Fibroblast of the aortic adventitia (primary cell): Measurements from ENCODE around the gene TDRD1. TPM values are rescaled to one million over a fixed set of nuclear protein-coding genes. Genes with fewer than 3 reads are reported as not detected.

Experiments used
- DNase-seq: peaks from one replicate; pipeline ENCODE4 v3.0.0-alpha.2; 2010; ENCODE audit warnings: low read depth
- H3K4me3 ChIP-seq: 2 replicates; pipeline ENCODE4 v1.5.1; 2011; ENCODE audit warnings: low read depth, mild to moderate bottlenecking, control low read depth, low read length, moderate library complexity
- CTCF ChIP-seq: IDR thresholded peaks from 2 replicates; pipeline ENCODE4 v1.5.1; 2011; ENCODE audit warnings: mild to moderate bottlenecking, low read length, control low read depth, inconsistent platforms; ENCODE audit not compliant: insufficient read depth
- total RNA-seq: library from RNA; depleted of rRNA; stranded (reverse); fragments of >200 nt; gene quantifications from 2 replicates; pipeline ENCODE4 v1.2.3, GENCODE V29; 2012; ENCODE audit warnings: low replicate concordance

The TDRD1 gene
- total RNA-seq, 1 donor = 0.45 TPM

DNA sequence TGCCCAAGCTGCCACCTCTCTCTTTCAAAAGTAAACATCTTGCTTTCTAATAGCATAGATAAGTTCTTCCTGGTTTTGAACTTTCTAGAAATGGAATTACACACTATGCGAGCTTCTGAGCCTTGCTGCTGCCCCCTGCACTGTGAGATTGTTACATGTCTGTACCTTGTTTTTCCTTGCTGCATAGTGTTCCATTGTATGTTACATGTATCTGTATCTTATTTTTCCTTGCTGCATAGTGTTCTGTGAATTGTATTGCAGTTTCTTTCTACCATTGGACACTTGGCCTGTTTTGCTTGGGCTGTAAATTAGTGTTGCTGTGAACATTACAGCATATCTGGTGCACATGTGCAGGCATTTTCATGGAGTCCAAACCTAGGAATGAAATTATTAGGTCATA, 35.9 kb downstream of the TDRD1 start:
- TF ChIP-seq CTCF = no peak
- DNase-seq = no peak
- no peak overlapping the region for H3K4me3 ChIP-seq

- TF ChIP-seq CTCF = no peak
- no peak for DNase-seq
- no peak overlapping the region for H3K4me3 ChIP-seq
Observed at GRCh38 chr10:114220281-114220680, 41.1 kb downstream of the TDRD1 start.

DNA sequence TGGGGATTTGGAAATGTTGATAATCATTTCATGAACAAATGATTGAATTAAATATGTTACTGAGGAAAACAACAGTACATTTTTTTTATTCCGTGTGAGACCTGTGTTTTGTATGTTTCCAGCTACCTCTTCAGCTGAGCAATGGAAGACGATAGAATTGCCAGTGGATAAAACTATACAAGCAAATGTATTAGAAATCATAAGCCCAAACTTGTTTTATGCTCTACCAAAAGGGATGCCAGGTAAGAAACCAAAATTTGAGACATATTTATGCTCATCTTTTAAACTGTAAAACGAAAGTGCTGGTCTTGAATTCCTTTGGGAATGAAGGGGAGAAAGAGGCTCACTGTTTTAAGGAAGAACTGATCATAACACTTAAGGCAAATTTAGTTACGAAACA, 42.1 kb downstream of the TDRD1 start:
- DNase-seq = no peak
- TF ChIP-seq CTCF = no peak
- no peak overlapping the region for H3K4me3 ChIP-seq

GRCh38 chr10:114223066-114223465, 43.9 kb downstream of the TDRD1 start:
- no peak overlapping the region for H3K4me3 ChIP-seq
- no peak for DNase-seq
- no peak for TF ChIP-seq CTCF

- H3K4me3 ChIP-seq = no peak overlapping the region
- no peak for TF ChIP-seq CTCF
- no peak for DNase-seq
Observed at GRCh38 chr10:114228156-114228555, 49.0 kb downstream of the TDRD1 start.

DNA sequence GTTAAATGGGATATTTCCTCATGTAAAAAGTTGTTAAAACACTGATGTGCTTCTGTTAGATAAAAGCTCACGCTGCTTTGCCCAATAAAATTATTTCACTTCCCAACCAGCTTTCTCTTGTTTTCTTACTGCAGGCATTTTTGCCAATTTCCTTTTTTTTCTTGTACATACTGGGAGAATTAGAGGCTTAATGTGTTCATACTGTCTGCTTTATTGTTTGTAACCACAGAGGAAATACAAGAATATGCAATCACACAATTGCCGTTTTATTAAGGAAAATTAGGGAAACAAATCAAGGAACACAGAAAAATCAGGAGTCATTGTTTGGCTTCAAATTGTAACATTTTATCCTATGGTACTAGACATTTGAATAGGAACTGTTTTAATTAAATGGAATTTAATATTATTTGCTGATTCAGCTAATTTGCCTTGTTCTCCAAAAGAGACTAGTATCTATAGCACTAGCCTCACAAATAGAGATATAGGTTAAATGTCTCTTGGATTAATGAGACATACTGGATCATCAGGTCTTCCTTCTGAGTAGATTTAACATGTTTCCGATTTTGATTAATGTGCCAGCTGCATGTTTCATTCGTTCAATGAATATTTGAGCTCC, 53.5 kb downstream of the TDRD1 start:
- no peak overlapping the region for H3K4me3 ChIP-seq
- no peak for TF ChIP-seq CTCF
- DNase-seq = no peak

- no peak for TF ChIP-seq CTCF
- no peak overlapping the region for H3K4me3 ChIP-seq
- no peak for DNase-seq
Observed at GRCh38 chr10:114233482-114233881, 54.3 kb downstream of the TDRD1 start.
